ENCODE measurements around the gene HAGHL. TPM values are rescaled to one million over a fixed set of nuclear protein-coding genes. Genes with fewer than 3 reads are reported as not detected.
"Not testable (repeated sequence)": the region's sequence is repeated elsewhere in the genome, so short reads cannot be mapped to it uniquely, and the experiment has no call there.

The HAGHL gene
- total RNA-seq, 1 donor from 2014 or later, result 6.5 TPM

DNA sequence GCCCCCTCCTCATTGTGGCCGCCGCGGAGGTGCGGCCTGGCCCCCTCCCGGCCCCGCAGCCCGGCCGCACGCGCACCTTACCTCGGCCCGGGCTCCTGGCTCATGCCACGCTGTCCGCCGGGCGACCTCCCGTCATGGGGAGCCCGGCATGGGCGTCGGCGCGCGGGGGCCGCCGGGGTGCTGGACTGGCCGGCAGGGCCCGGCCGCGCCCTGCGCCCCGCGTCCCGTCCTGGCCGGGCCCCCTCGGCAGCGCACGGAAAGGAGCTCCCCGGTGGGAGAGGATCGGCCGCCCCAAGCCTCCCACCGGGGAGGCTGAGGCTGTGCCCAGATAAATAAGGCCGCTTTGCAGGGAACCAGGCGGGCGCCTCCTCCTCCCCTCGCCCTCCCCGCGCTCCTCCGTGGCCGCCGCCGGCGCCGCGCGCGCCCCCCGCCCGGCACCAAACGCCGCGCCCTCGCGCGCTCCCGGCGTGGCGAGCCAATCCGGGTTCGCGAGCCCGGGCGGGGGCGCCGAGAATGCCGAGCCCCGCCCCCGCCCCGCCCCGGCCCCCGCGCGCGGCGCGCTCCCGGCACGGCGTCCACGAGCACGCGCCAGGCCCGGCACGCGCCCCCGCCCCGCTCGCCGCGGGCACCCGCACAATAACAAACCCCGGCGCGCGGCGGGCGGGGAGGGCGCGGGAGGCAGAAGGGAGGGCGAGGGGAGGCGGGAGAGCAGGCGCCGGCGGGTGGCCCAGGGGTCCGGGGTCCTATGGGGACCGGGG is 21.3 kb upstream of the HAGHL start, which contains the start of gene FBXL16:
Gene FBXL16 (minus strand): TSS at position 371 of the 758 bp plus-strand sequence. CDS start 8,396 bp downstream, outside the sequence.
- intact Hi-C loops (cut with DNase I), result loop anchor here (5.0 kb wide), 1 partner anchor 42 kb away; no protein-coding TSS in a partner anchor
- DNase-seq (ENCODE audit: low spot score) (no peak), ATAC-seq (no peak)

GRCh38 chr16:706189-707061 is 20.5 kb upstream of the HAGHL start:
- ATAC-seq (no peak), DNase-seq (ENCODE audit: low spot score) (no peak)
- intact Hi-C loops (cut with DNase I), result loop anchor here (5.0 kb wide), 1 partner anchor 41 kb away; no protein-coding TSS in a partner anchor

DNA sequence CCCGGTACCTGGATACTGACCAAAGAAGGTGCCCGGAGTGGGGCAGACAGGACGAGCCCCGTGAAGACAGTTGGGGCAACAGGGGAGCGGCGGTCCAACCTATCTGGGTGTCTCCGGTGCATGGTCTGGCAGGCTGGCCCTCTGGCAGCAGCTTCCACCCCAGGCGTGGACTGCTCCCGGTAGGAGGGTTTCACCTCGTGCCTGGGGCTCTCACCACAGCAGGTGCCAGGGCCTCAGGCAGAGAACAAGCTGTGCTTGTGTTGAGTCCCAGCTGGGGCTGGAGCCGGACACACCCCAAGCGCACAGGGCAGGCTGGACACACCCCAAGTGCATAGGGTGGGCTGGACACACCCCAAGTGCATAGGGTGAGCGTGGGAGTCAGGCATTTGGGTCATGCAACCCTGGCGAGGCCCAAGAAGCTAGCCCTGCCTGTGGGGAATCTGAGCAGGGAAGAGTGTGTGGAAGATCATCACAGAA is 19.8 kb upstream of the HAGHL start:
- ATAC-seq, result peak; percentile 9
- intact Hi-C loops (cut with DNase I), result loop anchor here (5.0 kb wide), 1 partner anchor 40 kb away; no protein-coding TSS in a partner anchor

GRCh38 chr16:708019-708418 is 18.9 kb upstream of the HAGHL start:
- intact Hi-C loops (cut with DNase I), result loop anchor here (5.0 kb wide), 1 partner anchor 39 kb away; no protein-coding TSS in a partner anchor
- ATAC-seq, result no peak
- no peak for DNase-seq (ENCODE audit: low spot score)

More for the DNA sequence above, 19.8 kb upstream of the HAGHL start:
- no peak for DNase-seq (ENCODE audit: low spot score)

- ATAC-seq (no peak), DNase-seq (ENCODE audit: low spot score) (no peak)
- intact Hi-C loops (cut with DNase I), result loop anchor here (5.0 kb wide), 1 partner anchor 38 kb away; no protein-coding TSS in a partner anchor
Observed at GRCh38 chr16:708959-709358, 17.9 kb upstream of the HAGHL start.

GRCh38 chr16:709566-710499 is 17.1 kb upstream of the HAGHL start:
- DNase-seq (ENCODE audit: low spot score), result no peak
- no peak for ATAC-seq
- intact Hi-C loops (cut with DNase I), result loop anchor here (2.0 to 5.0 kb wide), 2 partner anchors 37 to 75 kb away; no protein-coding TSS in a partner anchor

GRCh38 chr16:710500-711075 is 16.3 kb upstream of the HAGHL start:
- ATAC-seq, result no peak
- no peak for DNase-seq (ENCODE audit: low spot score)
- intact Hi-C loops (cut with DNase I), result loop anchor here (2.0 kb wide), 1 partner anchor 74 kb away; no protein-coding TSS in a partner anchor

DNA sequence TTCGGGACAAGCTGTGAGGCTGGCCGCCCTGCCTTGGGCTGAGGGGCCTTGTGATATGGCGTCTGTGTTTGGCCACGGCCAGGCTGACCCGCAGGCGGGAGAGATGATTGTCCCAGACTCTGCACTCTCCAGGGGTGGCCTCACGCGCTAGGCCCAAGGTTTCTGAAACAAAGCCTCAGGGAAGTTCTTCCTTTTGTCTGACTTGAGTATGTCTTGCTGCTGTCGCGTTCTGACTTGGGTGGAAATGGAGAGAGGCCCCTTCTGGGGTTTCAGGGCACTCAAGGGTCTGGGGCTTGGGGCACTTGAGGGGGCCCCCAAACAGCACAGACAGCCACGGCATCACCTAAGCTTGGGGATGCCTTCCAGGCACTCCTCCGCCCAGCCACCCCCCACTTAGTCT is 15.8 kb upstream of the HAGHL start:
- ATAC-seq, result no peak

DNA sequence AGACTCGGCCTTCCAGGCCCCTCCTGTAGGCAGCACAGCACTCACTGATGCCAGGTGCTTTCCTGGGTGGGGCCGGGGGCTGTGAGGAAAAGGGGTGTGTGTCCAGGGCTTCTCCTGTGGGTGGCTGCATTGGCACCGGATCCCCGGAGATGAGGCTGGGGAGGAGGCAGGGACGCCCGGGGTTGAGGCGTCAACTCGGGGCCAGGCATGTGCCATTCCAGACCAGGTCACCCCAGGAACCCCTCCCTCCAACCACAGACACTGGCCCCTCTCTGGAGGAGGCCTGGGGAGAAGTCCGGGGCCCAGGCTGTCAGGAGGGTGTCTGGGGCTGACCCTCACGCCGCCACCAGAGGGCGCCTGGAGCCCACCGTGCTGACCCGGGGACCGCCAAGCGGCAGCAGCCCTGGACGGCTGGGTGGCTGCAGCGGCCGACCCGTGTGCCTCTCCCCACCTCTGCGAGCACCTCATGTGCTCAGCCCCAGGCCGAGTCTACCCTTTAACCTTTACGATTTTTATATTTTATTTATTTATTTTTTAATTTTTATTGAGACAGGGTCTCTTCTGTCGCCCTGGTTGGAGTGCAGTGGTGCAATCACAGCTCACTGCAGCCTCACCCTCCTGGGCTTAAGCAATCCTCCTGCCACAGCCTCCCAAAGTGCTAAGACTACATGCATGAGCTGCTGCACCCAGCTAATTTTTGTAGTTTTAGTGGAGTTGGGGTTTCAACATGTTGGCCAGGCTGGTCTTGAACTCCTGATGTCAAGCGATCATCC is 15.2 kb upstream of the HAGHL start:
- peak; percentile 67 for ATAC-seq
- intact Hi-C loops (cut with DNase I), result loop anchor here (2.0 kb wide), 1 partner anchor 73 kb away; no protein-coding TSS in a partner anchor
- peak; percentile 90 for DNase-seq (ENCODE audit: low spot score)

More for the DNA sequence above, 15.8 kb upstream of the HAGHL start:
- intact Hi-C loops (cut with DNase I), result loop anchor here (2.0 kb wide), 1 partner anchor 74 kb away; no protein-coding TSS in a partner anchor
- DNase-seq (ENCODE audit: low spot score), result no peak

DNA sequence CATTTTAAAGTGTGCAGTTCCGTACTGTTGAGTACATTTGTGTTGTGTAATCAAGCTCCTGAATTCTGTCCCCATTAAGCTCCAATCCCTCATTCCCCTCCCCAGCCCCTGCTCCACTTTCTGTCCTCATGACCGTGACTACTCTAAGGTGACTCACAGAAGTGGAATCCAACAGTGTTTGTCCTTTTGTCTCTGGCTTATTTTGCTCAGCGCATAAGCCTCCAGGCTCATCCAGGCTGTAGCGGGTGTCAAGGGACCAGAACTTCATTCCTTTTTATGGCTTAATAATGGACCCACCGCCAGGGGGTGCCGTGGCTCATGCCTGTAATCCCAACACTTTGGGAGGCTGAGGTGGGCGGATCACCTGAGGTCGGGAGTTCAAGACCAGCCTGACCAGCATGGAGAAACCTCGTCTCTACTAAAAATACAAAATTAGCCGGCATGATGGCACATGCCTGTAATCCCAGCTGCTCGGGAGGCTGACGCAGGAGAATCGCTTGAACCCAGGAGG is 14.1 kb upstream of the HAGHL start:
- ATAC-seq; DNase-seq (ENCODE audit: low spot score); intact Hi-C loops (cut with DNase I): not testable (repeated sequence)

GRCh38 chr16:714079-714478 is 12.8 kb upstream of the HAGHL start:
- intact Hi-C loops (cut with DNase I), result no loop called here
- ATAC-seq, result no peak

GRCh38 chr16:714558-715476 is 12.1 kb upstream of the HAGHL start, which contains the start of gene METRN:
TSS of gene METRN (plus strand) at chr16:715118. CDS start at chr16:715290, 172 bp downstream.
- intact Hi-C loops (cut with DNase I), result no loop called here
- DNase-seq (ENCODE audit: low spot score), result peak; percentile 96
- peak; percentile 91 for ATAC-seq

More at GRCh38 chr16:714079-714478, 12.8 kb upstream of the HAGHL start:
- DNase-seq (ENCODE audit: low spot score), result no peak

DNA sequence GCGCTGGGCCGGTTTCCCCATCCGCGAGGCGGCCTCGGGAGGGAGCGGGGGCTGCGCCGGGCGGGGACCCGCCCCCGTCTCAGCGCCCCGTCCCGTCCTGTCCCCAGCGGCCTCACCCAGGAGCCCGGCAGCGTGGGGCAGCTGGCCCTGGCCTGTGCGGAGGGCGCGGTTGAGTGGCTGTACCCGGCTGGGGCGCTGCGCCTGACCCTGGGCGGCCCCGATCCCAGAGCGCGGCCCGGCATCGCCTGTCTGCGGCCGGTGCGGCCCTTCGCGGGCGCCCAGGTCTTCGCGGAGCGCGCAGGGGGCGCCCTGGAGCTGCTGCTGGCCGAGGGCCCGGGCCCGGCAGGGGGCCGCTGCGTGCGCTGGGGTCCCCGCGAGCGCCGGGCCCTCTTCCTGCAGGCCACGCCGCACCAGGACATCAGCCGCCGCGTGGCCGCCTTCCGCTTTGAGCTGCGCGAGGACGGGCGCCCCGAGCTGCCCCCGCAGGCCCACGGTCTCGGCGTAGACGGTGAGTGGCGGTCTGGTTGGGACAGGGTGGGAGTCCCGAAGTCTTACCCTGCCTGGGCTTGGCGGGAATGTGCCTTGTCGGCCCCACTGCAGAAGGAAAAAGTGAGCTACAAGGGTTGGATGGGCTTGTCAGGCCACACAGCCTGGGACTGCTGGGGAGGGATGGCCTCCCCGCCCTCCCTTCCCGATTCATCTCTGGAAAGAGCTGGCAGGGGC is 11.3 kb upstream of the HAGHL start:
- DNase-seq (ENCODE audit: low spot score), result no peak
- ATAC-seq, result no peak
- intact Hi-C loops (cut with DNase I), result no loop called here

GRCh38 chr16:716200-716568 is 10.7 kb upstream of the HAGHL start:
- intact Hi-C loops (cut with DNase I), result no loop called here
- ATAC-seq (peak; percentile 36), DNase-seq (ENCODE audit: low spot score) (peak; percentile 86)

DNA sequence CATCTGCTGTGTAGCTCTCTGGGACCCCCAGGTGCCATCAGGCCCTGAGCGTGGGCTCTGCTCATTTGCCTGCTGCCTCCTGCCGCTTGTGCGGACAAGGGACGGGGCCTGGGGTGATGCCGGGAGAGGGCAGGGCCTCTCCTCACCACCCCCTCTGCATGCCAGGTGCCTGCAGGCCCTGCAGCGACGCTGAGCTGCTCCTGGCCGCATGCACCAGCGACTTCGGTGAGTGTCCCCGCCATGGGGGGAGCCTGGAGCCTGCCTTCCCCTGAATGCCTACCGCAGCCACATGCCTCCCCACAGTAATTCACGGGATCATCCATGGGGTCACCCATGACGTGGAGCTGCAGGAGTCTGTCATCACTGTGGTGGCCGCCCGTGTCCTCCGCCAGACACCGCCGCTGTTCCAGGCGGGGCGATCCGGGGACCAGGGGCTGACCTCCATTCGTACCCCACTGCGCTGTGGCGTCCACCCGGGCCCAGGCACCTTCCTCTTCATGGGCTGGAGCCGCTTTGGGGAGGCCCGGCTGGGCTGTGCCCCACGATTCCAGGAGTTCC is 10.1 kb upstream of the HAGHL start:
- intact Hi-C loops (cut with DNase I), result no loop called here
- no peak for ATAC-seq
- DNase-seq (ENCODE audit: low spot score), result no peak
